Choroid plexus epithelial cell (primary cell): ENCODE data around the gene TMEM42.
"Not testable (repeated sequence)": the region's sequence is repeated elsewhere in the genome, so short reads cannot be mapped to it uniquely, and the experiment has no call there.

Source experiments
- DNase-seq: peaks from one replicate; pipeline ENCODE4 v3.0.0-alpha.2; 2010; ENCODE audit warnings: low read depth
- H3K4me3 ChIP-seq: 2 replicates; pipeline ENCODE4 v1.5.1; 2011; ENCODE audit warnings: low read depth, mild to moderate bottlenecking, control low read depth, low read length, moderate library complexity
- TF ChIP-seq, protein P1 (sequence below): conservative IDR thresholded peaks from 2 replicates; pipeline ENCODE4 v1.5.1; 2011; ENCODE audit warnings: low read depth, mild to moderate bottlenecking, control low read depth, inconsistent platforms, low read length, moderate library complexity

Gene TMEM42

GRCh38 chr3:44861412-44862225 lies at the start of gene TMEM42:
Gene TMEM42, plus strand, starts transcription at chr3:44861912. Its CDS starts 13 bp downstream, at chr3:44861925.
- DNase-seq: peak; percentile 95
- TF ChIP-seq, protein P1, sequence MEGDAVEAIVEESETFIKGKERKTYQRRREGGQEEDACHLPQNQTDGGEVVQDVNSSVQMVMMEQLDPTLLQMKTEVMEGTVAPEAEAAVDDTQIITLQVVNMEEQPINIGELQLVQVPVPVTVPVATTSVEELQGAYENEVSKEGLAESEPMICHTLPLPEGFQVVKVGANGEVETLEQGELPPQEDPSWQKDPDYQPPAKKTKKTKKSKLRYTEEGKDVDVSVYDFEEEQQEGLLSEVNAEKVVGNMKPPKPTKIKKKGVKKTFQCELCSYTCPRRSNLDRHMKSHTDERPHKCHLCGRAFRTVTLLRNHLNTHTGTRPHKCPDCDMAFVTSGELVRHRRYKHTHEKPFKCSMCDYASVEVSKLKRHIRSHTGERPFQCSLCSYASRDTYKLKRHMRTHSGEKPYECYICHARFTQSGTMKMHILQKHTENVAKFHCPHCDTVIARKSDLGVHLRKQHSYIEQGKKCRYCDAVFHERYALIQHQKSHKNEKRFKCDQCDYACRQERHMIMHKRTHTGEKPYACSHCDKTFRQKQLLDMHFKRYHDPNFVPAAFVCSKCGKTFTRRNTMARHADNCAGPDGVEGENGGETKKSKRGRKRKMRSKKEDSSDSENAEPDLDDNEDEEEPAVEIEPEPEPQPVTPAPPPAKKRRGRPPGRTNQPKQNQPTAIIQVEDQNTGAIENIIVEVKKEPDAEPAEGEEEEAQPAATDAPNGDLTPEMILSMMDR: peak; percentile 59
- H3K4me3 ChIP-seq: peak within 1 kb of the TSS; percentile 77

GRCh38 chr3:44814751-44815150 lies 47.0 kb upstream of the TMEM42 start:
- DNase-seq: no peak
- TF ChIP-seq, protein P1: no peak
- H3K4me3 ChIP-seq: no peak overlapping the region

- not testable (repeated sequence) for H3K4me3 ChIP-seq, DNase-seq
Observed at GRCh38 chr3:44816334-44816733, 45.4 kb upstream of the TMEM42 start.

GRCh38 chr3:44821206-44821605 lies 40.5 kb upstream of the TMEM42 start:
- DNase-seq: not testable (repeated sequence)

GRCh38 chr3:44825264-44825925 lies 36.3 kb upstream of the TMEM42 start:
- peak; percentile 69 for DNase-seq
- no peak overlapping the region for H3K4me3 ChIP-seq
- TF ChIP-seq, protein P1: no peak

More at GRCh38 chr3:44821206-44821605, 40.5 kb upstream of the TMEM42 start:
- not testable (repeated sequence) for H3K4me3 ChIP-seq

GRCh38 chr3:44827196-44827595 lies 34.5 kb upstream of the TMEM42 start:
- TF ChIP-seq, protein P1: no peak
- DNase-seq: no peak
- no peak overlapping the region for H3K4me3 ChIP-seq

DNA sequence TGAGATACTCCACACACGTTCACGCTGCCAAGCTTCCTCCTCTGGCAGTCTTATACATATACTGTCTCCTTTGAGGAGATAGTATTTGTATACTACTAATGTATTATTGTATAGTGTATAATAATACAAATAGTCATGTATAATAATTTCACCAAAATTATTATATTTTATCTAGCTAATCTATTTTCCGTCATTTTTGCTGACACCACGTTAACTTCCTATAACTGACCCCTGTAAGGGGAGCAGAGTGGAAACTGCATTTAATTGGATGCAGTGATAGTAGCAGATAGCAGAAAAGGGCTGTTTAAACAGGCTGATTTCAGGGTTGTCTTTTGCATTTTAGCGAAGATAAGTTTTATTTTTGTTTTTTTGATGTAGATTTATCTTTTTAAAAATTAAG lies 30.5 kb upstream of the TMEM42 start:
- TF ChIP-seq, protein P1: no peak
- no peak overlapping the region for H3K4me3 ChIP-seq
- no peak for DNase-seq

GRCh38 chr3:44832032-44832431 lies 29.7 kb upstream of the TMEM42 start:
- no peak overlapping the region for H3K4me3 ChIP-seq
- TF ChIP-seq, protein P1: no peak
- no peak for DNase-seq
